Right atrium auricular region (tissue), 2 donors: ENCODE measurements around the gene ORC1. TPM values are rescaled to one million over a fixed set of nuclear protein-coding genes. Genes with fewer than 3 reads are reported as not detected.

ENCODE experiments used
- DNase-seq: peaks from one replicate; pipeline ENCODE4 v3.0.0-alpha.2; 2019; ENCODE audit warnings: low spot score
- H3K27ac ChIP-seq, 2 donors: fragments of 200-600 bp; sonication (generic); 1 replicate in 1 of 2; 2 replicates in 1 of 2; pipeline ENCODE4 v1.5.1; 2016 to 2019
- H3K27me3 ChIP-seq, 2 donors: fragments of 200-600 bp; sonication (generic); one replicate each; pipeline versions ENCODE4 v1.5.1 to v1.6.0; 2017 to 2019
- H3K36me3 ChIP-seq: fragments of 200-600 bp; sonication (generic); one replicate; pipeline ENCODE4 v1.5.1; 2016
- H3K4me1 ChIP-seq, 2 donors: fragments of 200-600 bp; sonication (generic); one replicate each; pipeline versions ENCODE4 v1.5.1 to v1.6.0; 2017 to 2019
- H3K4me3 ChIP-seq, 2 donors: fragments of 200-600 bp; sonication (generic); 1 replicate in 1 of 2; 2 replicates in 1 of 2; pipeline ENCODE4 v1.5.1; 2017 to 2019; ENCODE audit warnings: mild to moderate bottlenecking in 1 of 2, moderate library complexity in 1 of 2
- H3K9me3 ChIP-seq, 2 donors: fragments of 200-600 bp; sonication (generic); one replicate each; pipeline ENCODE4 v1.5.1; 2019
- total RNA-seq, 2 donors: library from RNA; depleted of rRNA; stranded (reverse); fragments of >200 nt; gene quantifications; one replicate each; pipeline ENCODE4 v1.1.0, GENCODE V29; 2016
- TF ChIP-seq, protein P1 (sequence below), 2 donors: fragments of 200-600 bp; sonication (generic); IDR thresholded peaks; one replicate each; pipeline ENCODE4 v1.5.1; 2019; ENCODE audit warnings: antibody characterized with exemption in 2 of 2

ORC1 gene
- total RNA-seq, 2 donors from 2014 or later = 0.28 TPM; not detected in 1

DNA sequence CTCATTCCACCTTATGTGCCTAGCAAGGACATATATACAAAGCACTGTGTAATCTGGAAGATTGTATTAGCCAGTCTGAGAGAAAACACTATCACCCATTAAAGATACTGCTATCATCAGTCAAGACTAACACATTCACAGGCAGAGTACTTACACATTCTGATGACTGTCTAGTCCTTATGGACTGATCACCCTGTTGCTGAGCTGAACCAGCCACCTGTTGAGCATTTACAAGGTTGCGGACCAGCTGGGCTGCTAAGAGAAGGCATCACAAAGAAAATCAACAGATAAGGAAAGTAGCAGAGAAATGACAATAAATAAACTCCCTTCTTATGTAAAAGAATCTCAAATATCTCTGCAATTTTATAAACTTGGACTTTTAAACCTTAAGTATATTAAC lies 31.0 kb upstream of the ORC1 start:
- Histone ChIP-seq H3K27me3 (no peaks in the 10 kb centered on the region), H3K36me3 (peaks cover 62% of the 10 kb centered on the region), H3K4me3 (no peak overlapping the region), H3K9me3 (no peaks in the 10 kb centered on the region), H3K27ac (no peak overlapping the region), H3K4me1 (no peaks in the 10 kb centered on the region)
- TF ChIP-seq, protein P1, sequence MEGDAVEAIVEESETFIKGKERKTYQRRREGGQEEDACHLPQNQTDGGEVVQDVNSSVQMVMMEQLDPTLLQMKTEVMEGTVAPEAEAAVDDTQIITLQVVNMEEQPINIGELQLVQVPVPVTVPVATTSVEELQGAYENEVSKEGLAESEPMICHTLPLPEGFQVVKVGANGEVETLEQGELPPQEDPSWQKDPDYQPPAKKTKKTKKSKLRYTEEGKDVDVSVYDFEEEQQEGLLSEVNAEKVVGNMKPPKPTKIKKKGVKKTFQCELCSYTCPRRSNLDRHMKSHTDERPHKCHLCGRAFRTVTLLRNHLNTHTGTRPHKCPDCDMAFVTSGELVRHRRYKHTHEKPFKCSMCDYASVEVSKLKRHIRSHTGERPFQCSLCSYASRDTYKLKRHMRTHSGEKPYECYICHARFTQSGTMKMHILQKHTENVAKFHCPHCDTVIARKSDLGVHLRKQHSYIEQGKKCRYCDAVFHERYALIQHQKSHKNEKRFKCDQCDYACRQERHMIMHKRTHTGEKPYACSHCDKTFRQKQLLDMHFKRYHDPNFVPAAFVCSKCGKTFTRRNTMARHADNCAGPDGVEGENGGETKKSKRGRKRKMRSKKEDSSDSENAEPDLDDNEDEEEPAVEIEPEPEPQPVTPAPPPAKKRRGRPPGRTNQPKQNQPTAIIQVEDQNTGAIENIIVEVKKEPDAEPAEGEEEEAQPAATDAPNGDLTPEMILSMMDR (IDR thresholded peaks at IDR 0.05) = no peak
- DNase-seq = no peak

DNA sequence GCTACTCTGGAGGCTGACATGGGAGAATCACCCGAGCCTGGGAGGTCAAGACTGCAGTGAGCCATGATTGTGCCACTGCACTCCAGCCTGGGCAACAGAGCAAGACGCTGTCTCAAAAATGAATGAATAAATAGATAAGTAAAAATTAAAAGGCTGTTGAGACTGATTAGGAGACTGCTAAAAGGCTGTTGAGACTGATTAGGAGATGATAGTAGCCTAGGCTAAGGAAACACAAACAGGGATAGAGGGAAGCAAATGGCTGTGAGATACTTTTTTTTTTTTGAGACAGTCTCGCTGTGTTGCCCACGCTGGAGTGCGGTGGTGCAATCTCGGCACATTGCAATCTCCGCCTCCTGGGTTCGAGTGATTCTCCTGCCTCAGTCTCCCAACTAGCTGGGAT lies 28.6 kb upstream of the ORC1 start:
- H3K27ac ChIP-seq = no peak overlapping the region
- no peaks in the 10 kb centered on the region for H3K27me3 ChIP-seq
- H3K4me3 ChIP-seq = no peak overlapping the region
- H3K4me1 ChIP-seq = no peaks in the 10 kb centered on the region
- H3K36me3 ChIP-seq = peaks cover 53% of the 10 kb centered on the region
- TF ChIP-seq, protein P1 (IDR thresholded peaks at IDR 0.05) = no peak
- no peaks in the 10 kb centered on the region for H3K9me3 ChIP-seq
- DNase-seq = no peak

DNA sequence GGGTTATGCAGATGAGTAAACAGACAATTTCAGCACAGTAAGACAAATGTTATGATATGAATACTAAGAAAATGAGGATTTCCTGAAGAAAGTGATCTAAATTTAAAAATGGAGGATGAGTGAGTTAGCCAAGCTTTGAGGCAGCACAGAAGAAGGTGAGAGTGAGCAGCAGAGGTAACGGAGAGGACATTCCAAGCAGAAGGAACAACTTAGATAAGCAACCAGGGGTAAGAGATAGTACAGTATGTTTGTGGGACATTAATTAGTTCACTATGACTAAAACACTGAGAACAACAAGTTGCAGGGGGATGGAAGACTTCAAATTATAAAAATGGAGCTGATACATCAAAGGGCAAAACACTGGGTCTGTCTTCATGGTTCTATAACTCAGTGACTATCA lies 22.9 kb upstream of the ORC1 start:
- TF ChIP-seq, protein P1 (IDR thresholded peaks at IDR 0.05) = no peak

DNA sequence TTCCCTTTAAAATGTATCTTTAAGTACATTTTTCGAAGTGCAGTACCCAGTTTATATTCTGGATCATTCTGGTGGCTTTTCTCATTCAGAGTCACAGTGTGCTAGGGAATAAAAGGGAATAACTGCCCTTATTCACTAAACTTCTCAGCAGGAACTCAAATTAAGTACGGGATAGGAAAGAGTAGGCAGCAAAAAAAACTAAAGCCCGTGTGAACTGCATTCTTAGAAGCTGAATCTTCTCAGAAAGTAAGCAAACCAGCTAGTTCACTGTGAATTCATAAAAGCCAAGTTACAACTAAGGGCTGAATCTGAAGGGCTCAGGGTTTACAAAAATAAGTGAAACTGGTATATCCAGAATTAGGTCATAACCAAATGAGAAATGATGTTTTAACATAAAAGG lies 22.1 kb upstream of the ORC1 start:
- Histone ChIP-seq H3K4me3 (no peak overlapping the region), H3K27ac (no peak overlapping the region), H3K27me3 (no peaks in the 10 kb centered on the region), H3K36me3 (peaks cover 31% of the 10 kb centered on the region), H3K9me3 (no peaks in the 10 kb centered on the region), H3K4me1 (peaks cover 0 to 7% of the 10 kb centered on the region in 2 donors)
- TF ChIP-seq, protein P1 (IDR thresholded peaks at IDR 0.05) = no peak
- DNase-seq = no peak

More for the DNA sequence above, 22.9 kb upstream of the ORC1 start:
- H3K27ac ChIP-seq = no peak overlapping the region
- H3K9me3 ChIP-seq = no peaks in the 10 kb centered on the region
- no peak overlapping the region for H3K4me3 ChIP-seq
- peaks cover 0 to 7% of the 10 kb centered on the region in 2 donors for H3K4me1 ChIP-seq
- peaks cover 26% of the 10 kb centered on the region for H3K36me3 ChIP-seq
- no peaks in the 10 kb centered on the region for H3K27me3 ChIP-seq
- no peak for DNase-seq

DNA sequence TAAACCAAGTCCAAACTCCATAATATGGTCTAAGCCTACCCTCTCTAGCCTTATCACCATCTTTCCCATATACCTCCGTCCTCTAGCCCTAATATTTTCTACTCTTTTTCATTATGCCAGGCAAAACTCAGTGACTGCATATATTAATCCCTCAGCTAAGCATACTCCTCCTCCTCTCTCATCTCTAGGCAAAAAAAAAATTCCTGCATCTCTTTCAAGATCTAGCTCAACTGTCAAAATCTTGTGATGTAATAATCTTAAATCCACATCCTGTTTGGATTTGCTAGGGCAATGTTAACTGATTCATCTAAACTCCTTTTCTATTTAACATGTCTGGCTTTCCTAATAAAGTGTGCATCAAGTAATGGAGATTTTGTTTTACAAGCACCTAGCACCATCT lies 20.6 kb upstream of the ORC1 start:
- H3K27ac ChIP-seq = no peak overlapping the region
- peaks cover 0 to 7% of the 10 kb centered on the region in 2 donors for H3K4me1 ChIP-seq
- peaks cover 22% of the 10 kb centered on the region for H3K36me3 ChIP-seq
- H3K4me3 ChIP-seq = no peak overlapping the region
- DNase-seq = no peak
- TF ChIP-seq, protein P1 (IDR thresholded peaks at IDR 0.05) = no peak
- H3K27me3 ChIP-seq = no peaks in the 10 kb centered on the region
- H3K9me3 ChIP-seq = no peaks in the 10 kb centered on the region

DNA sequence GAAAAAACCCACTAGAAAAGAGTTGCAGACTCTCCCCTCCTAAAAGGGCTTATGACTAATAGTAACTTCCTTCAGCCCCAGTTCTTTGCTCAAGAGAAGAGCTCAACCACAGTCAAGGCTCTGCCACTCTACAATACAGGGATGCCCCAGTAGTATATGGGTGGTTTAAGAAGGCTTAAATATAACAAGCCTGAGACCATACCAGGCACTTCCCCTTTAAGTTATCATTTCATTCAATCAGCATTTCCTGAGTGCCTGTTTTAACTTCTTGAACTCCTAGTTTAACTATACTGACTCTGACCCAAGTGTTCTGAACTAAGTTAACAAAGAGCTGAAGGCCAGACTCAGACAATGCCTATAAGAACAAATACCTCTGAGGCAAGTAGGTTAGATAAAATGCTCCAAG lies 20.0 kb upstream of the ORC1 start:
- Histone ChIP-seq H3K4me3 (no peak overlapping the region), H3K27ac (no peak overlapping the region), H3K4me1 (peaks cover 0 to 7% of the 10 kb centered on the region in 2 donors), H3K9me3 (no peaks in the 10 kb centered on the region), H3K27me3 (no peaks in the 10 kb centered on the region), H3K36me3 (peaks cover 25% of the 10 kb centered on the region)
- TF ChIP-seq, protein P1 (IDR thresholded peaks at IDR 0.05) = no peak
- no peak for DNase-seq
